ENCODE measurements around the gene MAG.
"Not testable (repeated sequence)": the region's sequence is repeated elsewhere in the genome, so short reads cannot be mapped to it uniquely, and the experiment has no call there.

DNA sequence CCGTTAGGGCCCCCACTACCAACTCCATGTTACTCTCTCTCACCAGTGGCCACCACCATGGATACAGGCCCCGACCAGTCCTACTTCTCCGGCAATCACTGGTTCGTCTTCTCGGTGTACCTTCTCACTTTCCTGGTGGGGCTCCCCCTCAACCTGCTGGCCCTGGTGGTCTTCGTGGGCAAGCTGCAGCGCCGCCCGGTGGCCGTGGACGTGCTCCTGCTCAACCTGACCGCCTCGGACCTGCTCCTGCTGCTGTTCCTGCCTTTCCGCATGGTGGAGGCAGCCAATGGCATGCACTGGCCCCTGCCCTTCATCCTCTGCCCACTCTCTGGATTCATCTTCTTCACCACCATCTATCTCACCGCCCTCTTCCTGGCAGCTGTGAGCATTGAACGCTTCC is 66.9 kb downstream of the MAG start:
- not testable (repeated sequence) for TF ChIP-seq ZC3H10 (CRISPR knock-in tag; IDR thresholded peaks at IDR 0.05); GLIS3 (CRISPR knock-in tag; IDR thresholded peaks at IDR 0.05); ZNF8 (CRISPR knock-in tag; IDR thresholded peaks at IDR 0.05); PPARA (CRISPR knock-in tag; IDR thresholded peaks at IDR 0.05; ENCODE audit: borderline replicate concordance); RARB (CRISPR knock-in tag; IDR thresholded peaks at IDR 0.05); ZFP30 (CRISPR knock-in tag; IDR thresholded peaks at IDR 0.05); ZNF70 (CRISPR knock-in tag; IDR thresholded peaks at IDR 0.05); ZFP3 (CRISPR knock-in tag; IDR thresholded peaks at IDR 0.05); TOX (CRISPR knock-in tag; IDR thresholded peaks at IDR 0.05; ENCODE audit: borderline replicate concordance)
- TF ChIP-seq, protein P1, sequence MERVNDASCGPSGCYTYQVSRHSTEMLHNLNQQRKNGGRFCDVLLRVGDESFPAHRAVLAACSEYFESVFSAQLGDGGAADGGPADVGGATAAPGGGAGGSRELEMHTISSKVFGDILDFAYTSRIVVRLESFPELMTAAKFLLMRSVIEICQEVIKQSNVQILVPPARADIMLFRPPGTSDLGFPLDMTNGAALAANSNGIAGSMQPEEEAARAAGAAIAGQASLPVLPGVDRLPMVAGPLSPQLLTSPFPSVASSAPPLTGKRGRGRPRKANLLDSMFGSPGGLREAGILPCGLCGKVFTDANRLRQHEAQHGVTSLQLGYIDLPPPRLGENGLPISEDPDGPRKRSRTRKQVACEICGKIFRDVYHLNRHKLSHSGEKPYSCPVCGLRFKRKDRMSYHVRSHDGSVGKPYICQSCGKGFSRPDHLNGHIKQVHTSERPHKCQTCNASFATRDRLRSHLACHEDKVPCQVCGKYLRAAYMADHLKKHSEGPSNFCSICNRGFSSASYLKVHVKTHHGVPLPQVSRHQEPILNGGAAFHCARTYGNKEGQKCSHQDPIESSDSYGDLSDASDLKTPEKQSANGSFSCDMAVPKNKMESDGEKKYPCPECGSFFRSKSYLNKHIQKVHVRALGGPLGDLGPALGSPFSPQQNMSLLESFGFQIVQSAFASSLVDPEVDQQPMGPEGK (CRISPR knock-in tag; IDR thresholded peaks at IDR 0.05; ENCODE audit: borderline replicate concordance) = not testable (repeated sequence)
- TF ChIP-seq, protein P2, sequence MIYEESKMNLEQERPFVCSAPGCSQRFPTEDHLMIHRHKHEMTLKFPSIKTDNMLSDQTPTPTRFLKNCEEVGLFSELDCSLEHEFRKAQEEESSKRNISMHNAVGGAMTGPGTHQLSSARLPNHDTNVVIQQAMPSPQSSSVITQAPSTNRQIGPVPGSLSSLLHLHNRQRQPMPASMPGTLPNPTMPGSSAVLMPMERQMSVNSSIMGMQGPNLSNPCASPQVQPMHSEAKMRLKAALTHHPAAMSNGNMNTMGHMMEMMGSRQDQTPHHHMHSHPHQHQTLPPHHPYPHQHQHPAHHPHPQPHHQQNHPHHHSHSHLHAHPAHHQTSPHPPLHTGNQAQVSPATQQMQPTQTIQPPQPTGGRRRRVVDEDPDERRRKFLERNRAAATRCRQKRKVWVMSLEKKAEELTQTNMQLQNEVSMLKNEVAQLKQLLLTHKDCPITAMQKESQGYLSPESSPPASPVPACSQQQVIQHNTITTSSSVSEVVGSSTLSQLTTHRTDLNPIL (CRISPR knock-in tag; IDR thresholded peaks at IDR 0.05; ENCODE audit: low read depth) = not testable (repeated sequence)

All from SK-N-SH treated with all-trans-retinoic acid at 6 μM for 48 hours (cell line).